Right cardiac atrium (tissue), 5 donors: ENCODE results near the gene NARF. TPM values are rescaled to one million over a fixed set of nuclear protein-coding genes. Genes with fewer than 3 reads are reported as not detected.
A peak's percentile ranks its signal among the peaks of the same experiment; 100 is the strongest.
"Not testable (repeated sequence)": the region's sequence is repeated elsewhere in the genome, so short reads cannot be mapped to it uniquely, and the experiment has no call there.

Experiments
- ATAC-seq, 2 donors: fragments of 200-7000 bp; cut with Tn5 transposase; one replicate each; pipeline versions ENCODE4 v1.8.0 to v1.9.1; 2020; ENCODE audit warnings: moderate library complexity in 2 of 2, mild to moderate bottlenecking in 1 of 2
- DNase-seq, 3 donors: peaks; one replicate each; pipeline ENCODE4 v3.0.0-alpha.2; 2020
- H3K27ac ChIP-seq: one replicate; pipeline ENCODE4 v1.5.1; 2013; ENCODE audit warnings: mild to moderate bottlenecking, low read length, control low read depth, moderate library complexity
- H3K27me3 ChIP-seq: one replicate; pipeline ENCODE4 v1.6.1; 2013; ENCODE audit not compliant: control insufficient read depth, insufficient read depth
- H3K4me1 ChIP-seq: one replicate; pipeline ENCODE4 v1.6.1; 2013; ENCODE audit warnings: low read length; ENCODE audit not compliant: control insufficient read depth, insufficient read depth
- H3K4me3 ChIP-seq: one replicate; pipeline ENCODE4 v1.5.1; 2013; ENCODE audit warnings: low read length, control low read depth
- H3K9me3 ChIP-seq: one replicate; pipeline ENCODE4 v1.6.1; 2013; ENCODE audit warnings: low read length; ENCODE audit not compliant: control insufficient read depth
- WGBS: extraction: QIAGEN DNeasy Blood & Tissue Kit; methylation state at CpG from one replicate; pipeline ENCODE4 v1.1.7; 2013; 5-methylcytosine and 5-hydroxymethylcytosine counted together
- intact Hi-C, 4 donors: fragments of 100-400 bp; cut with DNase I; formaldehyde crosslinking; loops; one replicate each; pipeline versions ENCODE4 v1.11.0 to v1.14.0; 2022 to 2023
- polyA plus RNA-seq: library from polyadenylated mRNA; stranded (reverse); fragments of 200-250 nt; gene quantifications from one replicate; pipeline ENCODE4 v1.2.3, GENCODE V29; 2013
- total RNA-seq, 4 donors: library from RNA; stranded (reverse); fragmentation: NEBNext Ultra II Directional; extraction: Animal tissue kit (Norgen Biotek cat#: 25700); gene quantifications; one replicate each; pipeline ENCODE4 v1.2.1, GENCODE V29; 2021
- donor health status: healthy with polysubstance abuse.
- donor health status: DM: no; HTN: yes; CAD: no.
- donor health status: DM: no; HTN: no; CAD: no.
- donor health status: DM: no; HTN: yes; CAD: no; lungs with severe emphysema.
- donor health status: DM: yes; HTN: yes; CAD: no.

The NARF gene
- total and polyA plus RNA-seq, 5 donors = 67.4 to 99.6 (median 79.1) TPM

DNA sequence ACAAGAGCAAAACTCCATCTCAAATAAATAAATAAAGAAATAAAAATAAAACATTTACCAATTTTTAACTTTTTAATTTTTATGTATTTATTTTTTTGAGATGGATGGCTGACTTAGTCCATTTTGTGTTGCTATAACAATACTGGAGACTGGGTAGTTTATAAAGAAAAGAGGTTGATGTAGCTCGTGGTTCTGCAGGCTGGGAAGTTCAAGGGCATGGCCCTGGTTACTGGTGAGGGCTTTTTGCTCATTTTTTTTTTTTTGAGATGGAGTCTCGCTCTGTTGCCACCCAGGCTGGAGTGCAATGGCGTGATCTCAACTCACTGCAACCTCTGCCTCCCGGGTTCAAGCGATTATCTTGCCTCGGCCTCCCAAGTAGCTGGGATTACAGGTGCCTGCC, 46.8 kb downstream of the NARF start:
- H3K27ac ChIP-seq = no peak overlapping the region
- DNase-seq = no peak
- no peak overlapping the region for H3K4me3 ChIP-seq
- no peaks in the 10 kb centered on the region for H3K9me3 ChIP-seq
- no peaks in the 10 kb centered on the region for H3K4me1 ChIP-seq
- intact Hi-C loops = no loop called here
- no peaks in the 10 kb centered on the region for H3K27me3 ChIP-seq
- WGBS = 94% methylated on average over 6 of the region's 6 CpGs
- ATAC-seq = no peak

DNA sequence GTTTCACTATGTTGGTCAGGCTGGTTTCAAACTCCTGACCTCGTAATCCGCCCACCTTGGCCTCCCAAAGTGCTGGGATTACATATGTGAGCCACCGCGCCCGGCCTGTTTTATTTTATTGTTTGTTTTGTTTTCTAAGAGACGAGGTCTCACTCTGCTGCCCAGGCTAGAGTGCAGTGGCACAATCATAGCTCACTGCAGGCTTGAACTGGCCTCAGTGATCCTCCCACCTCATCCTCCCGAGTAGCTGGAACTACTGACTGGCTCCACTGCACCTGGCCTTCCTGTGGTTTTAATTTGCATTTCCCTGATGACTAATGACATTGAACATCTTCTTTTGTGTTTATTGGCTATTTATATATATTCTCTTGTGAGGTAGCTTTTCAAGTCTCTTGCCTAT, 47.9 kb downstream of the NARF start:
- DNase-seq, intact Hi-C loops, H3K4me1 ChIP-seq, ATAC-seq, H3K27ac ChIP-seq, H3K4me3 ChIP-seq, H3K9me3 ChIP-seq, H3K27me3 ChIP-seq: not testable (repeated sequence)
- 82% methylated on average over 7 of the region's 7 CpGs for WGBS

DNA sequence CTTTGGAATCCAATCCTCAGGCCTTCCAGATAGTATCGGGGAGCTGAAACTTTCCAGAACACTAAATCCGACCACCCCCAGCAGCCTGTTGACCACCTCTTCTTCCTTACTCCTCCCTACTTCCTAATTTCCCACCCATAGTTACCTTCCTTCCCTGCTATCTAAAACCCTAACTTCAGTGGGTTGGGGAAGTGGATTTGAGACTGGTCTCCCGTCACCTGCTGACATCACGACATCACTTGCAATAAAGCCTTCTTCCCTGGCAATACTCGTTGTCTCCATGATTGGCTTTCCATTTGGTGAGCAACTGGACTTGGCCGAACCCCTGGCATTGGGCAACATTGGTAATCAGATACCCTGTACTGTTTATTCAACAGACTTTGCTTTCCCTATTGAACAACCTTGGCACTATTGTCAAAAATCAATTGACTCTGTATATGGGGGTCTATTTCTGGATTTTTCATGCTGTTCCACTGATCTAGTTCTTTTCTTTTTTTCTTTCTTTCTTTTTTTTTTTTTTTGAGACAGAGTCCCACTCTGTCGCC, 49.2 kb downstream of the NARF start:
- Histone ChIP-seq H3K27ac (no peak overlapping the region), H3K27me3 (no peaks in the 10 kb centered on the region), H3K9me3 (no peaks in the 10 kb centered on the region), H3K4me1 (no peaks in the 10 kb centered on the region), H3K4me3 (no peak overlapping the region)
- WGBS = 83% methylated on average over 7 of the region's 7 CpGs
- no peak for ATAC-seq
- intact Hi-C loops = no loop called here
- no peak for DNase-seq

DNA sequence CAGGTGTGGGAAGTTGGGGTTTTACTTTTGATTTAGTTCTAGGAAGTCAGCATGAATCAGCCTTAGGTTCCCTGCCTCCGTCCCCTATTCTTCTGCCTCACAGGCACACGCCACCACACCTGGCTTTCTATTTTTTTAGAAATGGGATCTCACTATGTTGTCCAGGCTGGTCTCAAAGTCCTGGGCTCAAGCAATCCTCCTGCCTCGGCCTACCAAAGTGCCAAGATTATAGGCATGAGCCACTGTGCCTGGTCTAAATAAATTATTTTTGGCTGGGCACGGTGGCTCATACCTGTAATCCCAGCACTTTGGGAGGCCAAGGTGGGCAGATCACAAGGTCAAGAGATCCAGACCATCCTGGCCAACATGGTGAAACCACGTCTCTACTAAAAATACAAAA, 53.1 kb downstream of the NARF start:
- H3K27ac ChIP-seq, ATAC-seq, H3K4me1 ChIP-seq, intact Hi-C loops, H3K4me3 ChIP-seq, DNase-seq, H3K27me3 ChIP-seq, H3K9me3 ChIP-seq: not testable (repeated sequence)
- WGBS = 90% methylated on average over 5 of the region's 5 CpGs

DNA sequence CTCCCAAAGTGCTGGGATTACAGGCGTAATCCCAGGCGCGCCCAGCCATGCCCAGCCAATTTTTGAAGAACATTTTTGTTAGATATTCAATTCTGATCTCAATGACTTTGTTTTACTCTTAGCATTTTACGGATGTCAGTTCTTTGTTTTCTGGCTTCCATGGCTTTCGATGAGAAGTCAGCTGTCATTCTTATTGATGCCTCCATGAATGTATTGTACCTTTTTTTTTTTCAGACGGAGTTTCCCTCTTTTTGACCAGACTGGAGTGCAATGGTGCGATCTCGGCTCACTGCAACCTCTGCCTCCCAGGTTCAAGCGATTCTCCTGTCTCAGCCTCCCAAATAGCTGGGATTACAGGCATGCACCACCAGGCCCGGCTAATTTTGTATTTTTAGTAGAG, 55.3 kb downstream of the NARF start:
- H3K4me3 ChIP-seq, H3K27me3 ChIP-seq, H3K9me3 ChIP-seq, DNase-seq, H3K4me1 ChIP-seq, intact Hi-C loops, H3K27ac ChIP-seq, ATAC-seq: not testable (repeated sequence)
- 94% methylated on average over 10 of the region's 10 CpGs for WGBS

DNA sequence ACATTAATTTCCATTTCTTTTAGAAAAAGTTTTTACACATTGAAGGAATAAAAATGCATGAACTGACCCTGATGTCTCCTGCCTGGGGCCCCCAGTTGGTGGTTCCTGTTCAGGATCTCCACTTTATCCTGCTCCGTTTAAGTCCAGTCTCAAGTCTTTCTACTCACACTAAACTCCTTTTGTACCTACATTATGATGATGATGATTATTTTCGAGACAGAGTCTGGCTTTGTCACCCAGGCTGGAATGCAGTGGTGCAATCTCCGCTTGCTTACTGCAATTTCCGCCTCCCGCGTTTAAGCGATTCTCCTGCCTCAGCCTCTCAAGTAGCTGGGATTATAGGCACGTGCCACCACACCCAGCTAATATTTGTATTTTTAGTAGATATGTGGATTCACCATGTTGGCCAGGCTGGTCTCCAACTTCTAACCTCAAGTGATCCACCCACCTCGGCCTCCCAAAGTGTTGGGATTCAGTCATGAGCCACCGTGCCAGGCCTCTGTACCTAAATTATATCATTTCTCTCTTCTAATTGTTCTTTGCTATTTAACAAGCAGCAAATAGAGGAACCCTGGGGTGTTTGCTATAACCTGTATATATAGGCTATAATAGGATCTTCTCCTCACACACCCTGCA, 58.8 kb downstream of the NARF start:
- Histone ChIP-seq H3K27ac (no peak overlapping the region), H3K4me3 (no peak overlapping the region), H3K27me3 (no peaks in the 10 kb centered on the region), H3K4me1 (peaks cover 2% of the 10 kb centered on the region), H3K9me3 (no peaks in the 10 kb centered on the region)
- no peak for ATAC-seq
- intact Hi-C loops = no loop called here
- DNase-seq = no peak
- WGBS = 82% methylated on average over 10 of the region's 10 CpGs

DNA sequence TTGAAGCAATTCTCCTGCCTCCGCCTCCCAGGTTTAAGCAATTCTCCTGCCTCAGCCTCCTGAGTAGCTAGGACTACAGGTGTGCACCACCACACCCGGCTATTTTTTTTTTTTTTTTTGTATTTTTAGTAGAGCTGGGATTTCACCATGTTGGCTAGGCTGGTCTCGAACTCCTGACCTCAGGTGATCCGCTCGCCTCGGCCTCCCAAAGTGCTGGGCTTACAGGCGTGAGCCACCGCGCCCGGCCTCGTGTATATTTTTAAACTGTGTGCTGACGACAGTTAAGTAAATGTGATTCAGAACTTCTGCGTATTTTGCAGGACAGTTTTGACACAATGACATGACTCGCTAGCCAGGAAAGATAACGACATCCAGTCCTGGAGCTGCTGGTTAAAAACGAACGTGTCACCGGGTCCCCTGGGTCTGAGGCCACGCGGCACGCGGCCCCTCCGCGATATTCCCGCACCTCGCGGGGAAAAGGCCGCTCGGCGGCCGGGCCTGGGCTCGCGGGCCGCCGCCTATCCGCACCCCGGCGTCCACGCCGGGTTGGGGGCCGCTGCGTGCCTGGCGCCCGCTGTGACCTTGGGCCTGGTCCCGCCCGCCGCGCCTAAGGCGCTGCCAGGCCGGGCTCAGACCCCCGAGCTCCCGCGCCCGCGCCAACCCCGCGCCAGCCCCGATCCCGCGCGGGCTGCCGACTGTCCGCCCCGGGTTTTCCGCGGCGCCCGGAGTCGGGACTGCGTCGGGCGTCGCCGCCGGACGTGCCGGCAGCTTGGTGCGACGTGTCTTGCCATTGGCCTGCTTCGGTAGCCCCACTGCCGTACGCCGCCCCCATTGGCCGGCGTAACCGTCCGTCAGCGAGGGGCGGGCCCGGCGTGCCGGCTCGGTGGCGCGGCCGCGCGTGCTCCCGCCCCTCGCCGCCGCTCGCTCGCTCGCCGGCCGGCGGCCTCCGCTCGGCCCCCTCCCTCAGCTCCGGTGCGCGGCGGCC, 60.6 kb downstream of the NARF start, which contains the start of gene FOXK2:
TSS of gene FOXK2 (plus strand) at position 907 of the 985 bp plus-strand sequence. CDS start 157 bp downstream, outside the sequence.
- peak within 1 kb of the TSS; percentile 99 for H3K27ac ChIP-seq
- WGBS = 3% methylated on average over 114 of the region's 114 CpGs
- intact Hi-C loops = no loop called here

DNA sequence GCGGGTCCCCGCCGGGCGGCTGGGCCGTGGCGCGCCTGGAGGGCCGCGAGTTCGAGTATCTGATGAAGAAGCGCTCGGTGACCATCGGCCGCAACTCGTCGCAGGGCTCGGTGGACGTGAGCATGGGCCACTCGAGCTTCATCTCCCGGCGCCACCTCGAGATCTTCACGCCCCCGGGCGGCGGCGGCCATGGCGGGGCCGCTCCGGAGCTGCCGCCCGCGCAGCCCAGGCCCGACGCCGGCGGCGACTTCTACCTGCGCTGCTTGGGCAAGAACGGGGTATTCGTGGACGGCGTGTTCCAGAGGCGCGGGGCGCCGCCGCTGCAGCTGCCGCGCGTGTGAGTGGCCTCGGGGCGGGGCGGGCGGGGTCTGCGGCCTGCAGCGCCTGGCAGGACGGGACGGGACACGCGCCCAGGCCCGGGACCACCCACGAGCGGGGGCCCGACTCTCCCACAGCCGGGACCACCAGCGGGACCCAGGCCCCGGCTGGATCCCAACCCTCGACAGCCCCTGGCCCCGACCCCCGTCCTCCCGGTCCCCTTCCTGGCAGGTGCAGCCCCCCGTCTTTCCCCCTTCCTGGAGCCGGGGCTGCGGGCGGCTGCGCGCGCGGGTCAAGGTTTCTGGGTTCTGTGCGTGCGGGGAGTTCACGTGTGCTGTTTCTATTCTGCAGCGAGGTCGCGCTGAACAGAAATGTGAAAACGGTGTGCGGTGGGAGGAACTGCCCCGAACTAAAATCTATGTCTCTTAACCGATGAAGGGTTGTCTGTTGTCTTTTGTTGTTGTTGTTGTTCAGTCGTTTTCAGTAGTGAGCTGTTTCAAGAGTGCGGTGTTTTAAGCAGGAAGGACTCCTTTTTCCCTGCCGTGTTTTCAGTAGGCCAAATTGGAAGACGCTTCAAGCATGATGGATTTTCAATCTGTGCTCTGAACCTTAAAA, 61.7 kb downstream of the NARF start:
- no peaks in the 10 kb centered on the region for H3K27me3 ChIP-seq
- under 1% methylated on average over 94 of the region's 94 CpGs for WGBS
- H3K4me3 ChIP-seq = peak overlapping the region; percentile 99
- peaks cover 5% of the 10 kb centered on the region for H3K4me1 ChIP-seq
- H3K9me3 ChIP-seq = no peaks in the 10 kb centered on the region
- peak in 1 of 2 donors; percentile 13 for ATAC-seq
- intact Hi-C loops = no loop called here
- H3K27ac ChIP-seq = peak overlapping the region; percentile 91
- DNase-seq = peak; percentile 38 to 71 (median 69)

More for the DNA sequence above, 60.6 kb downstream of the NARF start, which contains the start of gene FOXK2:
- peak; percentile 98 to 99 for ATAC-seq
- peak; percentile 93 to 98 (median 97) for DNase-seq
- H3K4me1 ChIP-seq = peaks cover 5% of the 10 kb centered on the region
- H3K27me3 ChIP-seq = no peaks in the 10 kb centered on the region
- H3K9me3 ChIP-seq = no peaks in the 10 kb centered on the region
- peak within 1 kb of the TSS; percentile 99 for H3K4me3 ChIP-seq

DNA sequence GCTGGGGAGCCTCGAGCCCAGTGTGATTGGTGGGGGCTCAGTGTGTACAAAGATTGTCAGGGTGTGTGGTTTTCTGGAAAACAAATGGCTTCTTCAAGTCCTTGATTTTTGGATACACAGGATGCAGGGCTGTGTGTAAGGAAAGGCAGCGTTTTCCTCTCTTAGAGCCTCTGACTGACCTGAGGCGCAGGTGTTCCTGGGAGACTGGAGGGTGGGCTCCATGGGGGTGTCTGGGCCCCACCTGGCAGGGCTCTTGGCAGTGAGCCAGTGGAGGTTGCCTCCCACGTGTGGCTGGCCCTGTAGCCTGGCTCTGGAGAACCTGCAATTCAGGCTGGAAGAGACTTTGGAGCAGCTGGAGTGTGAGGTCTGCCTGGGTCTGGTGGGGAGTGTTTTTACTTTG, 66.0 kb downstream of the NARF start:
- Histone ChIP-seq H3K4me3 (no peak overlapping the region), H3K4me1 (peaks cover 16% of the 10 kb centered on the region), H3K27ac (no peak overlapping the region), H3K27me3 (no peaks in the 10 kb centered on the region), H3K9me3 (no peaks in the 10 kb centered on the region)
- DNase-seq (no peak), ATAC-seq (no peak)
- intact Hi-C loops = no loop called here
- 40% methylated on average over 4 of the region's 4 CpGs for WGBS

DNA sequence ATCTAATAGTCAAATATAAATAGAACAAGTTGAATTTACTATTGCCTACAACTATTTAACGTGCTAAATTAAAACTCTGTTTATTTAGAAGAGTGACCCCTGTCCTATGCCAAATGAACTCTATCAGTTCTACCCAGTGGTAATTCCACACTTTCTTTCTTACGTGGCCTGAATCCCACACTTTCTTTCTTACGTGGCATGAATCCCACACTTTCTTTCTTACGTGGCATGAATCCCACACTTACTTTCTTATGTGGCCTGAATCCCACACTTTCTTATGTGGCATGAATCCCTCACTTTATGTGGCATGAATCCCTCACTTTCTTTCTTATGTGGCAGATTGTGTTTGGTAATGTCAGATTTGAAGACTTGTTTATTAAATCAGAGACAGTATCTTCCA, 67.2 kb downstream of the NARF start:
- Histone ChIP-seq H3K4me1 (peaks cover 16% of the 10 kb centered on the region), H3K4me3 (no peak overlapping the region), H3K27ac (no peak overlapping the region), H3K27me3 (no peaks in the 10 kb centered on the region), H3K9me3 (no peaks in the 10 kb centered on the region)
- intact Hi-C loops = no loop called here
- no peak for DNase-seq
- WGBS = 37% methylated on average over 4 of the region's 4 CpGs
- ATAC-seq = no peak
